ENCODE data around the gene XIRP2.

The XIRP2 gene

GRCh38 chr2:166932032-166932431 lies 43.8 kb downstream of the XIRP2 start:
- DNase-seq (ENCODE audit: extremely low read depth, low read depth): no peak
- TF ChIP-seq, protein P1, sequence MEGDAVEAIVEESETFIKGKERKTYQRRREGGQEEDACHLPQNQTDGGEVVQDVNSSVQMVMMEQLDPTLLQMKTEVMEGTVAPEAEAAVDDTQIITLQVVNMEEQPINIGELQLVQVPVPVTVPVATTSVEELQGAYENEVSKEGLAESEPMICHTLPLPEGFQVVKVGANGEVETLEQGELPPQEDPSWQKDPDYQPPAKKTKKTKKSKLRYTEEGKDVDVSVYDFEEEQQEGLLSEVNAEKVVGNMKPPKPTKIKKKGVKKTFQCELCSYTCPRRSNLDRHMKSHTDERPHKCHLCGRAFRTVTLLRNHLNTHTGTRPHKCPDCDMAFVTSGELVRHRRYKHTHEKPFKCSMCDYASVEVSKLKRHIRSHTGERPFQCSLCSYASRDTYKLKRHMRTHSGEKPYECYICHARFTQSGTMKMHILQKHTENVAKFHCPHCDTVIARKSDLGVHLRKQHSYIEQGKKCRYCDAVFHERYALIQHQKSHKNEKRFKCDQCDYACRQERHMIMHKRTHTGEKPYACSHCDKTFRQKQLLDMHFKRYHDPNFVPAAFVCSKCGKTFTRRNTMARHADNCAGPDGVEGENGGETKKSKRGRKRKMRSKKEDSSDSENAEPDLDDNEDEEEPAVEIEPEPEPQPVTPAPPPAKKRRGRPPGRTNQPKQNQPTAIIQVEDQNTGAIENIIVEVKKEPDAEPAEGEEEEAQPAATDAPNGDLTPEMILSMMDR (IDR thresholded peaks at IDR 0.05; ENCODE audit: low read depth, low read length): no peak

DNA sequence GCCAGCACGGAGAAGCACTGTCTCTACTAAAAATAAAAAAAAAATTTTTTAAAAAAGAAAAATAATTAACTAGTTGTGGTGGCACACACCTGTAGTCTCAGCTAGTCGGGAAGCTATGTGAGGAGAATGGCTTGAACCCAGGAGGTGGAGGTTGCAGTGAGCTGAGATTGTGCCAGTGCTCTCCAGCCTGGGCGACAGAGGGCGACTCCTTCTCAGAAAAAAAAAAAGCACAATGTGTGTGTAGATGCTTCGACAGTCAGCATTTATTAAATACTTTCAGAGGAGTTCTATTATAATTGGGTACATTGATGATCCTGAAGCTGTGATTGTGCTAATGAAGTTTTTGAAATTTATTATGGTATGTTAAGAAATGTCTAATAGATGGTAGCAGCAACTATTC lies 46.5 kb downstream of the XIRP2 start:
- DNase-seq (ENCODE audit: extremely low read depth, low read depth): no peak
- TF ChIP-seq, protein P1 (IDR thresholded peaks at IDR 0.05; ENCODE audit: low read depth, low read length): no peak

DNA sequence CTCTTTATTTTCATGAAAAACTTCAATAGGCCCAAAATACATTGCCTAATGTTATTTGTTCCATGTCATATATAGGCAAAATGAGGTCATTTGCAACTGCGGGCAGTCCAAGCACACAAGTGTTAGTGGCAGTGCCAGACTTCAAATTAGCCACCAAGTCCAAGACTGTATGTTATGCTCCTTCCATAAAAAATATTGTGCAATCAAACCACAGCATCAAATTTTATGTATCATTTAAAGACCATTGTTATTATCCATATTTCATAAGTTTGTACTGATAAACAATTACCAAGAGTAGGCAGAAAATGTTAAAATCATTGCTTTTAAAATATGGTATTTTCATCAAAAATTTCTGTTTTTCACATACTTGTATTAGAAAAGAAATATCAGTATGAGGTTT lies 54.1 kb downstream of the XIRP2 start:
- TF ChIP-seq, protein P1 (IDR thresholded peaks at IDR 0.05; ENCODE audit: low read depth, low read length): no peak
- DNase-seq (ENCODE audit: extremely low read depth, low read depth): no peak

GRCh38 chr2:166944909-166945308 lies 56.6 kb downstream of the XIRP2 start:
- no peak for DNase-seq (ENCODE audit: extremely low read depth, low read depth)
- TF ChIP-seq, protein P1 (IDR thresholded peaks at IDR 0.05; ENCODE audit: low read depth, low read length): no peak

- TF ChIP-seq, protein P1 (IDR thresholded peaks at IDR 0.05; ENCODE audit: low read depth, low read length): no peak
- DNase-seq (ENCODE audit: extremely low read depth, low read depth): no peak
Measured at GRCh38 chr2:166957686-166958085, 69.4 kb downstream of the XIRP2 start.

DNA sequence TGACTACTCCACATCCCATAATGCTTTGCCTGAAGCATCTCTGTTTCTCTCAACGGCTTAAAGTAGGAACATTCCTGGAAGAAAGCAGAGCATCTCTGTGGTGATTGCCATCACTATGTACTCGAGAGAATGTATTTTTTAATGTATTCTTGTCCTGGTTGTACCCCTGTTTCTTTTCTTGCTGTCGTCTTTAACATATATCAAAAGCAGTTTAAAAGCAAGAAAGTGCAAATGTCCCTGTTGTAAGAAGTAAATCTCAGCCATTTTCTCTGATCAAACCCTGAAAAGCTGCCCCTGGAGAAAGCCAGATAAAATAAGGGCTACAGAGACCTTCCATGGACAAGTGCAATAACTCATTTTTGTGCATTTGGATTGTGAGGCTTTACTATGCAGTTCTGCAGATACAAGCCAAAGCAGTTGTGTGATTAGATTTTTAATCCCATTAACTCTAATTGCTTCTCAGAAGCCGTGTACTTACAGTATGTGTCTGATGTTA lies 70.8 kb downstream of the XIRP2 start:
- no peak for DNase-seq (ENCODE audit: extremely low read depth, low read depth)
- TF ChIP-seq, protein P1 (IDR thresholded peaks at IDR 0.05; ENCODE audit: low read depth, low read length): no peak

DNA sequence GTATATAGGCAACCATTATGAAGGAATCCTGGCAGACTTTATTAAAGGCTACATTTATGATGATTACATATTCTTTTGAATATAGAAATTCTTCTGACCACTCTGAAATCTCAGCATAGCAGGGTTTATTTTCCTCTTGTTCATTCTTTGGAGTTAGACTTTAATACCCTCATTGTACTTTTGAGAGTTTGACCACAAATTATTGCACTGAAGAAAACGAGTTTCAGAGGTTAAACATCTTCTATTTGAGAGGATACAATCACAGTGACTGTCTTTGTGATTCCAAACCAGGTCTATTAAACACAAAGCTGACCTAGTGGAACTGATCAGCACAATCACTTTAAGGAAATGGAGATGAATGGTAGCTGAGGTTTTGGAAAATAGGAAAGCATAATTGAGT lies 71.3 kb downstream of the XIRP2 start:
- DNase-seq (ENCODE audit: extremely low read depth, low read depth): no peak

More for the DNA sequence above, 71.3 kb downstream of the XIRP2 start:
- TF ChIP-seq, protein P1 (IDR thresholded peaks at IDR 0.05; ENCODE audit: low read depth, low read length): no peak

Data from AG09319 (cell line).